Measurements from ENCODE around the gene NHEJ1. TPM values are rescaled to one million over a fixed set of nuclear protein-coding genes. Genes with fewer than 3 reads are reported as not detected.

Gene NHEJ1
- total and polyA plus RNA-seq, 2 donors, result 8.3 to 12.3 TPM

DNA sequence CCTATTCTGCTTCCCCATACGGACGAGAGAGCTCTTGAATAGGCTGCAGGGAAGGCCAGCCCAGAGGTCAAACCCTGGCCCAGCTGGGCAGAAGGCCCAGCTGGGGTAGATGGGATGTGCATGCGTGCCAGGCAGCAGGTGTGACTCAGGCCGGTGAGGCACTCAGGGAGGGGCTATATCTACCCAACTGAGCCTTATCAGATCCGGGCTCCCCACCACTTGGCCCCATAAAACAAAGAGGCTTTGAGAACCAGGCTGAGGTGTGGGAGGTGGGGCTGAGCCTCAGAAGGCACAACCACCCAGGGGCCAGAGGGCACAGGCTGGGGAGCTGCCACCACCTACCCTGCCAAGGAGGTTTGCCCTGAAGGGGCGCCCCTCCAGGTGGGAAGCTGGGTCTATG is 111.3 kb downstream of the NHEJ1 start:
- 80% methylated on average over 6 of the region's 6 CpGs for WGBS
- no peak overlapping the region for H3K4me3 ChIP-seq (ENCODE audit: low read length in 2 of 2)
- peaks cover 0 to 43% of the 10 kb centered on the region in 2 donors for H3K27me3 ChIP-seq (ENCODE audit: control insufficient read depth in 2 of 2, insufficient read depth in 1 of 2, low read length in 1 of 2)
- no peak overlapping the region for H3K27ac ChIP-seq (ENCODE audit: low read depth in 1 of 2, low read length in 1 of 2)
- H3K4me1 ChIP-seq (ENCODE audit: control insufficient read depth in 2 of 2, insufficient read depth in 2 of 2, low read length in 2 of 2), result no peaks in the 10 kb centered on the region
- H3K9me3 ChIP-seq (ENCODE audit: control insufficient read depth in 2 of 2, insufficient read depth in 1 of 2, low read length in 1 of 2), result no peaks in the 10 kb centered on the region
- no peak for DNase-seq (ENCODE audit: low read depth in 6 of 9, low spot score in 9 of 9)
- H3K36me3 ChIP-seq (ENCODE audit: control insufficient read depth in 2 of 2, insufficient read depth in 2 of 2, low read length in 1 of 2), result no peaks in the 10 kb centered on the region

DNA sequence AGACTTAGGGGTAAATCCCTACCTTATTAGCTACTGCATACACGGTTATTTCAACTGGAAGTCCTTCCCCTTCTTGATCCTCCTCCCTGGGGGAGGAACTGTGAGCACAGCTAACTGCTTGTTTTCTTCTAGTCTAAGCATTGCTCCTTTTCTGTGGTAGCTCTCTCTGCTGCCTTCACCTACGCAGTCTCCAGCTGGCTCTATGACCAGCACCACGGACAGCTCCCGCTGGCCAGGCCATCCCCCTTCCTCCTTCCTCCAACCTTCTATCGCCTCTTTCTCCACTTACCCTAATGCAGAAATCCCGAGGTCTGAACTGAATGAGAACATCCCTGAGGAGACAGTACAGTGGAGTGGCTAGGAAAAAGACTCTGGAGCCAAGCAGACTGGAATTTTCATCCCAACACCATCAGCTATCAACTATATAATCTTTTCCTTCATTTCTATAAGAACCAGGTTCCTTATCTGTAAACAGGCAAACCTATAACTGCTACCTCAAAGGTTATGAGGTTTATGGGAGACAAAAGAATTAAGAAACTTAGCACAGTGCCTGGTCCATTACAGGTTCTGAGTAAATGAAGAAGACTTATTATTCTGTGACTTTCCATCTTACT is 114.6 kb downstream of the NHEJ1 start:
- Histone ChIP-seq H3K4me3 (ENCODE audit: low read length in 2 of 2) (no peak overlapping the region), H3K36me3 (ENCODE audit: control insufficient read depth in 2 of 2, insufficient read depth in 2 of 2, low read length in 1 of 2) (no peaks in the 10 kb centered on the region), H3K27ac (ENCODE audit: low read depth in 1 of 2, low read length in 1 of 2) (no peak overlapping the region), H3K4me1 (ENCODE audit: control insufficient read depth in 2 of 2, insufficient read depth in 2 of 2, low read length in 2 of 2) (no peaks in the 10 kb centered on the region), H3K9me3 (ENCODE audit: control insufficient read depth in 2 of 2, insufficient read depth in 1 of 2, low read length in 1 of 2) (no peaks in the 10 kb centered on the region), H3K27me3 (ENCODE audit: control insufficient read depth in 2 of 2, insufficient read depth in 1 of 2, low read length in 1 of 2) (peaks cover 10 to 53% of the 10 kb centered on the region in 2 donors)
- WGBS, result 12% methylated on average over 6 of the region's 6 CpGs
- DNase-seq (ENCODE audit: low read depth in 6 of 9, low spot score in 9 of 9), result peak in 2 of 9 donors; percentile 21 to 35

DNA sequence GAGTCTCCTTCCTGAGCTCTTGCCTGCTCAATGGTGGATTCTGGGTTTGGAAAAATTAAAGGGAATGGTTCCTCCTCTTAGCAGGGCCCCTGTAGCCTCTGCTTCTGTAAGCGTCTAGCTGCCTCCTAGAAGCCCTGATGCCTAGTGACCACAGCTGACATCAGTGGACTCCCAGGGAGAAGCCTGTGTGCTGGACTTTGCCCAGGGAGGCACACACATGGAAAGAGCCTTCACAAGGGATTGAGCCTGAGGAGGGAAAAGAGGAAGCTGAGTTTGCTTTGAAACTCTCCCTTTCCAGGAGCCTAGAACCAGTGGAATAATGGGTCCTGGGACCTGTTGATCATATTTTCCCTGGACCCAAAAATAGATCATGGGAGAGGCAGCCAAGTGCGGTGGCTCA is 117.9 kb downstream of the NHEJ1 start:
- Histone ChIP-seq H3K9me3 (ENCODE audit: control insufficient read depth in 2 of 2, insufficient read depth in 1 of 2, low read length in 1 of 2) (no peaks in the 10 kb centered on the region), H3K27ac (ENCODE audit: low read depth in 1 of 2, low read length in 1 of 2) (no peak overlapping the region), H3K4me1 (ENCODE audit: control insufficient read depth in 2 of 2, insufficient read depth in 2 of 2, low read length in 2 of 2) (no peaks in the 10 kb centered on the region), H3K36me3 (ENCODE audit: control insufficient read depth in 2 of 2, insufficient read depth in 2 of 2, low read length in 1 of 2) (no peaks in the 10 kb centered on the region), H3K4me3 (ENCODE audit: low read length in 2 of 2) (no peak overlapping the region), H3K27me3 (ENCODE audit: control insufficient read depth in 2 of 2, insufficient read depth in 1 of 2, low read length in 1 of 2) (peaks cover 10 to 58% of the 10 kb centered on the region in 2 donors)
- no peak for DNase-seq (ENCODE audit: low read depth in 6 of 9, low spot score in 9 of 9)
- WGBS, result 80% methylated on average over 2 of the region's 2 CpGs

DNA sequence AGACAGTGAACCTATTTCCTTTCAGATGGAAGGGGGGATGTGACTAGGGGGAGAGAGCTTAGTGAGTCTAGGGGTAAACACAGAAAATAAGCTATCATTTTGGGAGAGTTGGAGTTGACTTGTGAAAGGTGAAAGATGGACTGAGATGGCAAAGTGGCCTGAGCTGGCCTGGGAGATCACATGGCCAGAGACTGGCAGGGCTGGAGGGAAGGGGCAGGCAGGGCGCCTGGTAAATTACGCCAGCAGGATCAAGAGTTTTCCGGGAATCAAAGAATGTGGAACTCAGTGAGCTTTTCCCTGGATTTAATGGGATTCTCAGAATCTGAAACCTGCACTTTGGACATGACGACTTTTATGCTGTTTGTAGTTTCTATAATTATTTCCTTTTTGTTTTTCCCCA is 118.5 kb downstream of the NHEJ1 start:
- H3K4me3 ChIP-seq (ENCODE audit: low read length in 2 of 2), result no peak overlapping the region
- no peak overlapping the region for H3K27ac ChIP-seq (ENCODE audit: low read depth in 1 of 2, low read length in 1 of 2)
- H3K36me3 ChIP-seq (ENCODE audit: control insufficient read depth in 2 of 2, insufficient read depth in 2 of 2, low read length in 1 of 2), result no peaks in the 10 kb centered on the region
- no peaks in the 10 kb centered on the region for H3K9me3 ChIP-seq (ENCODE audit: control insufficient read depth in 2 of 2, insufficient read depth in 1 of 2, low read length in 1 of 2)
- 85% methylated on average over 4 of the region's 4 CpGs for WGBS
- H3K27me3 ChIP-seq (ENCODE audit: control insufficient read depth in 2 of 2, insufficient read depth in 1 of 2, low read length in 1 of 2), result peaks cover 10 to 58% of the 10 kb centered on the region in 2 donors
- DNase-seq (ENCODE audit: low read depth in 6 of 9, low spot score in 9 of 9), result no peak
- H3K4me1 ChIP-seq (ENCODE audit: control insufficient read depth in 2 of 2, insufficient read depth in 2 of 2, low read length in 2 of 2), result no peaks in the 10 kb centered on the region

DNA sequence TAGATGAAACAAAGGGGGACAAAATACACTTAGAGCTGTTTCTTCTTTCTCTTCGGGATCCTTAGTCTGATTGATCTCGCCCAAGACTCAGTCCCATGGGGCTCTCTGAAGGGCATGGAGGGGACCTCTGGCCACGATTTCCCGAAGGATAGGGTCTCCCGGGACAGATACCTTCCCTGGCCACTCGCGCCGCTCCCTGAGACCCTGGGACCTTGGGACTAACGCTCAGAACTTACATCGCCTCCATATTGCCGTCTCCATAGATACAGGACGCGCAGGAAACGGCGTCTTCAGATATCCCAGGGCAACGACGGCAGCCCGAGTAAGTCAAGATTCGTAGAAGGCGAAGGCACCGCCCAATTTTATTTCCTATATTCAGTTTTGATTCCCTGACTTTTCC is 119.4 kb downstream of the NHEJ1 start, which contains the start of gene CFAP65:
TSS of gene CFAP65 (minus strand) at position 265 of the 400 bp plus-strand sequence. CDS start 2,468 bp downstream, outside the sequence.
- 4% methylated on average over 21 of the region's 21 CpGs for WGBS
- Histone ChIP-seq H3K27me3 (ENCODE audit: control insufficient read depth in 2 of 2, insufficient read depth in 1 of 2, low read length in 1 of 2) (peaks cover 10 to 54% of the 10 kb centered on the region in 2 donors), H3K36me3 (ENCODE audit: control insufficient read depth in 2 of 2, insufficient read depth in 2 of 2, low read length in 1 of 2) (no peaks in the 10 kb centered on the region), H3K4me1 (ENCODE audit: control insufficient read depth in 2 of 2, insufficient read depth in 2 of 2, low read length in 2 of 2) (no peaks in the 10 kb centered on the region), H3K4me3 (ENCODE audit: low read length in 2 of 2) (no peak within 1 kb of the TSS), H3K9me3 (ENCODE audit: control insufficient read depth in 2 of 2, insufficient read depth in 1 of 2, low read length in 1 of 2) (no peaks in the 10 kb centered on the region), H3K27ac (ENCODE audit: low read depth in 1 of 2, low read length in 1 of 2) (no peak within 1 kb of the TSS)
- peak in 3 of 9 donors; percentile 22 to 50 (median 30) for DNase-seq (ENCODE audit: low read depth in 6 of 9, low spot score in 9 of 9)

DNA sequence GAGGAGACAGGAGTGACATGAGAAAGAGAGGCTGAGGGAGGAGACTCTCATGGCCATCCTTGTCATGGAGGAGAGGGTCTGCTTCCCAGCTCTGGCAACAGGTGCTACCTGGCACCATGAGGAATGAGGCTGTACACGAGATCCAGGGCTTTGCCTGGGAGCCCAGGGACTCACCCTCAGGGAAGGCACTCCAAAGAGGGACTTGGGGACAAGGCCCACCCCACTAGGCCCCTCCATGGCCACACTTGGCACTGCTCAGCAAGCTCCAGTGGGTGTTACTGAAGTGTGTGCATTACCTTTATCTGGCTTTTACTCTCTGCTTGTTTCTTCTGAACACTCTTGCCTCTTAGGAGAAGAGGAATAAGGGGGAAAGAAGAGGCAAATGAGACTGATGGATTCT is 122.0 kb downstream of the NHEJ1 start:
- Histone ChIP-seq H3K4me3 (ENCODE audit: low read length in 2 of 2) (no peak overlapping the region), H3K27me3 (ENCODE audit: control insufficient read depth in 2 of 2, insufficient read depth in 1 of 2, low read length in 1 of 2) (peaks cover 10 to 52% of the 10 kb centered on the region in 2 donors), H3K9me3 (ENCODE audit: control insufficient read depth in 2 of 2, insufficient read depth in 1 of 2, low read length in 1 of 2) (peaks cover 0 to 3% of the 10 kb centered on the region in 2 donors), H3K27ac (ENCODE audit: low read depth in 1 of 2, low read length in 1 of 2) (no peak overlapping the region), H3K36me3 (ENCODE audit: control insufficient read depth in 2 of 2, insufficient read depth in 2 of 2, low read length in 1 of 2) (no peaks in the 10 kb centered on the region), H3K4me1 (ENCODE audit: control insufficient read depth in 2 of 2, insufficient read depth in 2 of 2, low read length in 2 of 2) (no peaks in the 10 kb centered on the region)
- 13% methylated on average over 1 of the region's 1 CpG for WGBS
- no peak for DNase-seq (ENCODE audit: low read depth in 6 of 9, low spot score in 9 of 9)

DNA sequence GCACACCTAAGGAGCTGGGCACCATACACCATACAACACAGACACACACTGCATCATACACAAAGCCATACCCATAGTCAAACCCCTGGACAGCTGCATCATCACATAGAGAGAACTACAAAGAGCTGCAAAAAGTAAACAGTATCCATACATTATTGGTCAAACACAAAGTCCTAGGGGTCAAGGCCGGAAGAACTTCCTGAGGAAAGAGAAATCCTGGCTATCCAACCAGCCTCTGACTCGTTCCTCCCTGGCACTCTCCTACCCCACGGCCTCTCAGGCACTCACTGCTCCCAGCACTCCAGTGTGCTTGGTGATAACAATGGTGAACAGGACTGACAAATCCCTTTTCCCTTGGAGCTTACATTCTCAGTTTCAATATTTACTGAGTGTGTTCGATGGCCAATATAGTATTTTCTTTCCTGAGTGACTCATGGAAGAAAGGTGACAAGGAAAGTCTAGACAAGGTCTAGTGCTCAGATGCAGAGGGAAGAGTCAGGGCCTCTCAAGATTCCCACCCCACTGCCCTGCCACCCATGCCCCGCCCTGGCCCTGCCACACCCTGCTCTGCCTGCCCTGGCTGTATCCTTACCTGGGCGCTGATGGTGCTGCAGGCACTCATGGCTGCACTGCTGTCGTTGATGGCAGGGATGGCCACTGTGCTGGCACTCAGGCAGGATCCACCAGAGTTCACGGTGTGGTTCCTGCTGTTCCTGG is 122.7 kb downstream of the NHEJ1 start:
- no peak for DNase-seq (ENCODE audit: low read depth in 6 of 9, low spot score in 9 of 9)
- H3K4me3 ChIP-seq (ENCODE audit: low read length in 2 of 2), result no peak overlapping the region
- peaks cover 0 to 3% of the 10 kb centered on the region in 2 donors for H3K9me3 ChIP-seq (ENCODE audit: control insufficient read depth in 2 of 2, insufficient read depth in 1 of 2, low read length in 1 of 2)
- 69% methylated on average over 8 of the region's 8 CpGs for WGBS
- peaks cover 10 to 49% of the 10 kb centered on the region in 2 donors for H3K27me3 ChIP-seq (ENCODE audit: control insufficient read depth in 2 of 2, insufficient read depth in 1 of 2, low read length in 1 of 2)
- H3K27ac ChIP-seq (ENCODE audit: low read depth in 1 of 2, low read length in 1 of 2), result no peak overlapping the region
- no peaks in the 10 kb centered on the region for H3K4me1 ChIP-seq (ENCODE audit: control insufficient read depth in 2 of 2, insufficient read depth in 2 of 2, low read length in 2 of 2)
- H3K36me3 ChIP-seq (ENCODE audit: control insufficient read depth in 2 of 2, insufficient read depth in 2 of 2, low read length in 1 of 2), result no peaks in the 10 kb centered on the region

DNA sequence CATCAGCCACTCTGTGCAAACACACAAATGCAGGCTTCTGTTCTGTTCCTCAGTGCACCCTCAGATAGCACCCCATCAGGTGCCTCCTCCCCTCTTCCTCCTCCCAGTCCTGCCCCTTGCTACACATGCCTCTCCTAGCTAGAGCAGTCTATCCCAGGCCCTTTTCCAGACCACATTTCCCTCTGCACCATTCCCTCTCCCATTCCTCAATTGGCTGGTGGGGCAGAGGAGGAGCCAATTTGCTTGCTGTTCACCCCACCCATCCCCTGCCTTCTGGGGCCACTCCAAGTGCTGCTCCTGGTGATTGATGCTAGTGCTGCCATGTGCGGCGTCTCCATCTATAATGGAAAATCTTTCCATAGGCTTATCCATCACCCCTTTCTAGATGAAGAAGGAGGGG is 124.7 kb downstream of the NHEJ1 start:
- Histone ChIP-seq H3K4me1 (ENCODE audit: control insufficient read depth in 2 of 2, insufficient read depth in 2 of 2, low read length in 2 of 2) (no peaks in the 10 kb centered on the region), H3K27me3 (ENCODE audit: control insufficient read depth in 2 of 2, insufficient read depth in 1 of 2, low read length in 1 of 2) (peaks cover 0 to 41% of the 10 kb centered on the region in 2 donors), H3K9me3 (ENCODE audit: control insufficient read depth in 2 of 2, insufficient read depth in 1 of 2, low read length in 1 of 2) (peaks cover 0 to 3% of the 10 kb centered on the region in 2 donors), H3K36me3 (ENCODE audit: control insufficient read depth in 2 of 2, insufficient read depth in 2 of 2, low read length in 1 of 2) (no peaks in the 10 kb centered on the region), H3K27ac (ENCODE audit: low read depth in 1 of 2, low read length in 1 of 2) (no peak overlapping the region), H3K4me3 (ENCODE audit: low read length in 2 of 2) (no peak overlapping the region)
- no peak for DNase-seq (ENCODE audit: low read depth in 6 of 9, low spot score in 9 of 9)
- whole genome bisulfite sequencing, result 93% methylated on average over 2 of the region's 2 CpGs

DNA sequence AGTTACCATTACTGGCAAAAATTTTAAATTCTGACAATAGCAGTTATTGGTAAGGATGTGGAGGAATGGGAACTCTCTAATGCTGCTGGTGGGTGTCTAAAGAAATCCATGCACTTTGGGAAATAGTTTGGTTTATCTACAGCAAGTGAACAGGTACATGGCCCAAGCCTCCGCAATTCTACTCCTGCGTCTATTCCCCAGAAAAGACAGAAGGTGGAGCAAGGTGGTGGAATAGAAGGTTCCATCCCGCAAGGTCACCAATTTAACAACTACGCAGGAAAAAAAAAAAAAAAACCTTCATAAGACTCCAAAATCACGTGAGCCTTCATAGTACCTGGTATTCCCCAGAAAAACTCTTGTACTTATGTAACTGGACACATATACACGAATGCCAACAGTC is 125.8 kb downstream of the NHEJ1 start:
- Histone ChIP-seq H3K36me3 (ENCODE audit: control insufficient read depth in 2 of 2, insufficient read depth in 2 of 2, low read length in 1 of 2) (no peaks in the 10 kb centered on the region), H3K9me3 (ENCODE audit: control insufficient read depth in 2 of 2, insufficient read depth in 1 of 2, low read length in 1 of 2) (peaks cover 0 to 3% of the 10 kb centered on the region in 2 donors), H3K27me3 (ENCODE audit: control insufficient read depth in 2 of 2, insufficient read depth in 1 of 2, low read length in 1 of 2) (peaks cover 0 to 43% of the 10 kb centered on the region in 2 donors), H3K4me1 (ENCODE audit: control insufficient read depth in 2 of 2, insufficient read depth in 2 of 2, low read length in 2 of 2) (no peaks in the 10 kb centered on the region), H3K27ac (ENCODE audit: low read depth in 1 of 2, low read length in 1 of 2) (no peak overlapping the region), H3K4me3 (ENCODE audit: low read length in 2 of 2) (no peak overlapping the region)
- DNase-seq (ENCODE audit: low read depth in 6 of 9, low spot score in 9 of 9), result no peak
- whole genome bisulfite sequencing, result 64% methylated on average over 6 of the region's 6 CpGs
